ENCODE data around the gene LRRC8E.

Gene LRRC8E

DNA sequence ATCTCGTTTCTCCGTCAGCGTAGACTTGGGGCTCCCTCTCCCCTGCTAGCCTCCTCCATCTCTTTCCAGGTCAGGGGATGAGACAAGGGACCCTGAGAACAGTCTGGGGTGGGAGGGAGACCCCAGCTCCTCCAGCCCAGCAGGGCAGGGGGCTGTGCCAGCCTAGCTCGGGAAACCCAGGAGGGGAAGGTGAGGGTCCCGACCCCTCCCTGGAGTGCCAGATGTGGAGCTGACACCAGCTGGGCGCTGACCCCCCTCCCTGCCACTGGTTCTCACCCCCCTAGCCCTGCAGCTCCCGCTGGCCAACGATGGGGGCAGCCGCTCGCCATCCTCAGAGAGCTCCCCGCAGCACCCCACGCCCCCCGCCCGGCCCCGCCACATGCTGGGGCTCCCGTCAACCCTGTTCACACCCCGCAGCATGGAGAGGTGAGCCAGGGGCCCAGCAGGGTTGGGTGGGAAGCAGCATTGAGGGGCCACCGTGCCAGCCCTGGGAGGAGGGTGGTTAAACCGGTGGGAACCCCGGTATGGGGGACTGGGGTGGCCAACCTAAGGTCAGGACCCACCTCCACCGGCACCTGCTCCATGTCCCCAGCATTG lies 21.3 kb downstream of the LRRC8E start:
- H3K4me3 ChIP-seq (ENCODE audit: low read length): no peak overlapping the region
- no peak for TF ChIP-seq ZNF274 (IDR thresholded peaks at IDR 0.05; ENCODE audit: low read depth, low read length)

DNA sequence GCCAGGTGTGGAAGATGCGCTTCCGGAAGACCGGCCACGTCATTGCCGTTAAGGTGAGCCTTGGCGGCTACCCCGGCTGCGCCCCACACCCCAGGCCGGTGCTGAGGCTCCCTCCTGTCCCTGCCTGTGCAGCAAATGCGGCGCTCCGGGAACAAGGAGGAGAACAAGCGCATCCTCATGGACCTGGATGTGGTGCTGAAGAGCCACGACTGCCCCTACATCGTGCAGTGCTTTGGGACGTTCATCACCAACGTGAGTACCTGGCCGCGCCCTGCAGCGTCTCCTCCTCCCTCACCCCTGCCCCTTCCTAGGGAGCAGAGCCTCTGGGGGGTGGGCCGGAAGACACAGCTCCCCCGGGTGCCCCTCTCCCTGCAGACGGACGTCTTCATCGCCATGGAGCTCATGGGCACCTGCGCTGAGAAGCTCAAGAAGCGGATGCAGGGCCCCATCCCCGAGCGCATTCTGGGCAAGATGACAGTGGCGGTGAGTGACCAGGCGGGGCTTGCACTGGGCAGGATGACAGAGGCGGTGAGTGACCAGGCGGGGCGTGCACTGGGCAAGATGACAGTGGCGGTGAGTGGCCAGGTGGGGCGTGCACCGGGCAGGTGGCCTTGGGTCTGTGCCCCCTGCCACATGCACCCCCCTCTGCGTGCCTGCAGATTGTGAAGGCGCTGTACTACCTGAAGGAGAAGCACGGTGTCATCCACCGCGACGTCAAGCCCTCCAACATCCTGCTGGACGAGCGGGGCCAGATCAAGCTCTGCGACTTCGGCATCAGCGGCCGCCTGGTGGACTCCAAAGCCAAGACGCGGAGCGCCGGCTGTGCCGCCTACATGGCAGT lies 22.2 kb downstream of the LRRC8E start:
- no peak overlapping the region for H3K4me3 ChIP-seq (ENCODE audit: low read length)
- TF ChIP-seq ZNF274 (IDR thresholded peaks at IDR 0.05; ENCODE audit: low read depth, low read length): no peak

DNA sequence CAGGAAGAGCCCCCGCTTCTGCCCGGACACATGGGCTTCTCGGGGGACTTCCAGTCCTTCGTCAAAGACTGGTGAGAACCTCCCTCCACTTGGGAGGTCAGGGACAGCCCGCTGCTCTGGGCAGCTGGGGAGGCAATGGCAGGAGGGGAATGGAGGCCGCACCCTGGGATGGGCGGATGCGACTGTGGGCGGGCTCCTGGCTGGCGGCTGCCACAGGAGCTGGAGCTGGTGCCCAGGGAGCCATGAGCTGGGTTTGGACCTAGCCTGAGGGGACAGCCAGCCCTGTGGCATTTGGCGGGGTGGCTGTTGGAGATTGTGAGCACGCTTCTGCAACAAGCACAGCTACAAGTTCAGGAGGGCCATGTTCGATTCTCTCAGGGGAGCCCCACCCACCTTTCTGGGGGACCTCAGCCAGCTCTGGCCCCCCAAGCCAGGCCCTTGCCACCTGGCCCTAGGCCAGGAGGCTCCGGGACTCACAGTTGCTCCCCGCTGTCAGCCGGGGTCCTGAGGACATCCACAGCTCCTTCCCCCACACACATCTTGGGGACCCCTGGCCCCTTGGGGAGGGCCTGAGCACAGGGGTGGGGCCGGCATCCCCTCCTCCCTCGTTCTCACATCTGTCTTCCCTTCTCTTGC lies 23.3 kb downstream of the LRRC8E start:
- TF ChIP-seq ZNF274 (IDR thresholded peaks at IDR 0.05; ENCODE audit: low read depth, low read length): no peak
- no peak overlapping the region for H3K4me3 ChIP-seq (ENCODE audit: low read length)

DNA sequence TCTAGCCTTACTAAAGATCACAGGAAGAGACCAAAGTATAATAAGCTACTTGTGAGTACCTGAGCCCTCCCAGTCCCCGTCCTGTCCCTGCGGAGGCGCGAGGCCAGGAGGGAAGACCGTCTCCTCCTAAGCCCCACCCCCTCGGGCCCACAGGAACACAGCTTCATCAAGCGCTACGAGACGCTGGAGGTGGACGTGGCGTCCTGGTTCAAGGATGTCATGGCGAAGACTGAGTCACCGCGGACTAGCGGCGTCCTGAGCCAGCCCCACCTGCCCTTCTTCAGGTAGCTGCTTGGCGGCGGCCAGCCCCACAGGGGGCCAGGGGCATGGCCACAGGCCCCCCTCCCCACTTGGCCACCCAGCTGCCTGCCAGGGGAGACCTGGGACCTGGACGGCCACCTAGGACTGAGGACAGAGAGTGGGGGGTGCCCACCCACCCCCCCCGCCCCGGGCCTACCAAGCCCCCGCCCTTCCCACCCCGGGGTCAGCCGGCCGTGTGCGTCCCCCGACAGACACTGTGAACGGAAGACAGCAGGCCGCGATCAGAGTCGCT lies 23.9 kb downstream of the LRRC8E start:
- no peak for TF ChIP-seq ZNF274 (IDR thresholded peaks at IDR 0.05; ENCODE audit: low read depth, low read length)

DNA sequence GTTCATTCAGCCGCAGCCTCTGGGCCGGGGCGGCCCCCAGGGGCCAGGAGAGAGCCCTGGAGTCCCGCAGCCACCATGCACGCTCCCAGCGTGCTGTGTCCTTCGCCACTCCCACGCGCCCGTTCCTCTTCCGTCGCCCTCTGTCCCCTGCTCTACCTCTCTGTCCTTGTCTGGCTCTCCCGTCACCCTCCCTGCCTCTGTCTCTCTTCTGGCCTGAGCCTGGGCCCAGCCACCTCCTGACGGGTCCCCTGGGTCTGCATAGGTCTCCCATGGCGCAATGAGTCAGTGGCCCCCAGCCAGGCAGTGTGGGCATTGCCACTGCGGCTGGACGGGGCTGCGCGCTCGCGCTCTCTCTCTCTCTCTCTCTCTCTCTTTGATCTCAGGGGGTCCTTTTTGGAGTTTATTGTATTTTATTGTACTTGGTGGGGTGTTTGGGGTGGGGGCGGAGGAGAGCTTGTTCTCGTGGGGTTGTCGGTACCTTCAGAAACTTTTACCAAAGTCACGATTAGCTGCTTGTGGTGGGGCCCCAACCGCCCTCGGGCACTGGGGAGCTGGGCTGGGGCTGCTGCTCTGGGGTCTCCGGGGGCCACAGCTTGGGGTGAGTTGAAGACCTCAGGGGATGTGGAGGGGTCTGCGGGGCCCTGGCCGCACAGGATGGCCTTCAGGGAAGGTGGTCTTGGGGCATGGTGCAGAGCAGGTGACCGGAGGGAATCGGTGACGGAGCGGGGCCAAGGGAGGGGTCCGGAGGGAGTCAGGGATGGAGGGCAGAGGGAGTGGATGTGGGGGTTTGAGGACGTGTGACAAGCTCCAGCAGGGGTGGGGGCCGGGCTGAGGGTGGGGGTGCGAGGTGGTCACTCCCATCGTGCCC lies 24.6 kb downstream of the LRRC8E start:
- H3K4me3 ChIP-seq (ENCODE audit: low read length): no peak overlapping the region
- TF ChIP-seq ZNF274 (IDR thresholded peaks at IDR 0.05; ENCODE audit: low read depth, low read length): no peak

More for the DNA sequence above, 23.9 kb downstream of the LRRC8E start:
- H3K4me3 ChIP-seq (ENCODE audit: low read length): no peak overlapping the region

DNA sequence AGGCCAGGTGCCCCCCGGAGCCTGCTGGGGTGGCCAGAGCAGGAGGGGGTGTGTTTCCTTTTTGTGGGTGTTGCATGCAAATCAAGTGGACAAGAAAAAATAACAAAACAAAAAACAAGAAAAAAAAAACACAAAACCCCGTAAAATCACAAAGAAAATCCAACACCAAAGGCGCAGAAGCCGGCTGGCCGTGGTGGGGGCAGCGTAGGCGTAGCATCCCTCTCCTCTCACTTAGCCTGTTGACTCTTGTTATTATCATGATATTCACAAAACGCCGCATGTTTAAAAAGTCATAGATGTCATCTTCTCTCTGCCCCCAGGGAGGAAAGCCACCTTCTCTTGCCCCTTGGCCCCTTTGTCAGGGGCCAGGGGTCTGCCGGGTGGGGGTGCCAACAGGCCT lies 25.3 kb downstream of the LRRC8E start:
- H3K4me3 ChIP-seq (ENCODE audit: low read length): no peak overlapping the region
- TF ChIP-seq ZNF274 (IDR thresholded peaks at IDR 0.05; ENCODE audit: low read depth, low read length): no peak

DNA sequence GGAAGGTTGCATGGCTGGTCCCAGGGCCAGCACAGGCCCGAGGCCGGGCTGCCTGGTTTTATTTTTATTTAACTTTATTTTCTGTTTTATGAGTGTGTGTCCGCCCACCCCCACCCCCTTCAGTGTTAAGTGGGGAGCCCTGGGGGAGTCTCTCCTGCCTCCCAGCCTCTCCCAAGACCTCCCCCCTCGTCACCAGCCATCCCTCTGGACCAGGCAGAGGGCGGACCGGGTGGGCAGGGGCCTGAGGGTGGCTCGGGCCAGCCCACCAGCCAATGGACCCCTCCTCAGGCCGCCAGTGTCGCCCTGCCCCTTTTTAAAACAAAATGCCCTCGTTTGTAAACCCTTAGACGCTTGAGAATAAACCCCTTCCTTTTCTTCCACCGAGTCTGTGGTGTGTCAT lies 25.8 kb downstream of the LRRC8E start:
- no peak for TF ChIP-seq ZNF274 (IDR thresholded peaks at IDR 0.05; ENCODE audit: low read depth, low read length)
- no peak overlapping the region for H3K4me3 ChIP-seq (ENCODE audit: low read length)

DNA sequence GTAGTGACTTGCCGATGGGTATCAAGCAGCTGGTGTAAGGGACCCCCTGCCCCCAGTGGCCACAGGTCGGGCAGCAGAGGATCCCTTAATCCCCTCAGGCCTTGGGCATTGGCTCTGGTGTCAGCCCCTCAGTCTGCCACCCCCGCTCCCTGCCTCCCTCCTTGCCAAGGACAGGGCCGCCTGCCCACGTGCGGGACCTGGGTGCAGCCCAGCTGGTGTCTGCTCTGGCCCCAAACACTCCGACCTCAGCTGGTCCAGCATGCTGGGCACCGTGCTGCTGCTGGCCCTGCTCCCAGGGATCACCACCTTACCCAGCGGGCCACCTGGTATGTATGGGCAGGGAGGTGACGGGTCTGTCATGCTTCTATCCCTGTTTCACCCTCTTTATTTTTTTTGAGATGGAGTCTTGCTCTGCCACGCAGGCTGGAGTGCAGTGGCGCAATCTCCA lies 26.3 kb downstream of the LRRC8E start, which contains the start of gene TGFBR3L:
TSS of gene TGFBR3L (plus strand) at position 233 of the 448 bp plus-strand sequence.
- H3K4me3 ChIP-seq (ENCODE audit: low read length): no peak within 1 kb of the TSS
- TF ChIP-seq ZNF274 (IDR thresholded peaks at IDR 0.05; ENCODE audit: low read depth, low read length): no peak

DNA sequence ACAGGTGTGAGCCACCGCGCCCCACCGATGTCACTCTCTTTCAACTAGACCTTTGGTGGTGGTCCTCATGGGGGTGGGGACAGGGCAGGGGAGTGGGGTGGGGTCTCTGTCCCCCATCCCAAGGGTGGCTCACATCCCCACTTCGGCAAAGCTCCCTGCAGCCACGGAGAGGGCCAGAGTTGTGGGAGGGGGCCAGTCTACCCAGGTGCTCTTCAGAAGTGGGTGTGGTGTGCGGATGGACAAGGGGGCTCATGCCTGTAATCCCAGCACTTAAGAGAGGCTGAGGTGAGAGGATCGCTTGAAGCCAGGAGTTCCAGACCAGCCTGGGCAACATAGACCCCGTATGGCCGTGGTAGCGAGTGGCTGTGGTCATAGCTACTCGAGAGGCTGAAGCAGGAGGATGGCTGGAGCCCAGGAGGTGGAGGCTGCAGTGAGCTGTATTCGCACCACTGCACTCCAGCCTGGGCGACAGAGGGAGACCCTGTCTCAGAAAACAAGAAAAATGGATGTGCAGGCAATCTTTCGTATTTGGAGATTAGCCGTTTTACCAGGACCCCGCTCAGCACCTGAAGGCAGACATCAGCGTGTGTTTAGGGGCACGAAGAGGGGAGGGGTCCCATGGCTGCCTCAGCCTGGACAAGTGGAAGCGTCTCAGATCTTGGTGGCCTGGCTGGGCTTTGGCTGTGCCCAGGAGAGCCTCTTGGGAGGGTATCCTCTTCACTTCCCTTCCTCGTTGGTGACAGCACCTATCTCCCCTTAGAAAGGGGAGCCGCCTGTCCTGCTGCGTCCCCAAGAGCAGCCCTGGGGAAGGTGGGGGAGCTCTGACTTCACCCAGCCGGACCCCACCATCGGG lies 27.2 kb downstream of the LRRC8E start:
- no peak for TF ChIP-seq ZNF274 (IDR thresholded peaks at IDR 0.05; ENCODE audit: low read depth, low read length)
- no peak overlapping the region; the same call in 1 of the 2 replicates for H3K4me3 ChIP-seq (ENCODE audit: low read length)

DNA sequence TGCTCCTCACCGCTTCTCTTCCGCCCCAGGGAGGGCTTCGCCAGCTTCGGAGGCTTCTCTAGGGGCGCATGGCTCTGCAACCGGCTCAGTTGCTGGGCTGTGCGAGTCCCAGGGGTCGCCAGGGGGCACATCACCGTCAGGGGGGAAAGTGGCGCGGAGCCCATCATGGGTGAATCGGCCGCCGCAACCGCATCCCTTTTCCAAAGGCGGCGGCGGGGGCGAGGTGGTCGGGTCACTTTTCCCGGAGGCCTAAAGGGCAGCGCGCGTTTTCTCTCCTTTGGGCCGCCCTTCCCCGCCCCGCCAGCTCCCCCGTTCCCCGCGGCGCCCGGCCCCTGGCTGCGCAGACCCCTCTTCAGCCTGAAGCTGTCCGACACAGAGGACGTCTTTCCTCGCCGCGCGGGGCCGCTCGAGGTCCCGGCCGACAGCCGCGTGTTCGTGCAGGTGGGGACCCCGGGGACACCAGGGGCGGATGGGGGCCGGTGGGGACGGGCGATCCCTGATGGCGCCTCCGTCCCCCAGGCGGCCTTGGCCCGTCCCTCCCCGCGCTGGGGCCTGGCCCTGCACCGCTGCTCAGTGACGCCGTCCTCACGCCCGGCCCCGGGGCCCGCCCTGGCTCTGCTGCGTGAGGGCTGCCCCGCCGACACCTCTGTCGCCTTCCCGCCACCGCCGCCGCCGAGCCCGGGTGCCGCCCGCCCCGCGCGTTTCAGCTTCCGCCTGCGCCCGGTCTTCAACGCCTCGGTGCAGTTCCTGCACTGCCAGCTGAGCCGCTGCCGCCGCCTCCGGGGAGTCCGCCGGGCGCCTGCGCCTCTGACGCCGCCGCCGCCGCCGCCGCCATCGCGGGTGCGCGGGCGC lies 28.0 kb downstream of the LRRC8E start:
- H3K4me3 ChIP-seq (ENCODE audit: low read length): no peak overlapping the region; the same call in 1 of the 2 replicates

DNA sequence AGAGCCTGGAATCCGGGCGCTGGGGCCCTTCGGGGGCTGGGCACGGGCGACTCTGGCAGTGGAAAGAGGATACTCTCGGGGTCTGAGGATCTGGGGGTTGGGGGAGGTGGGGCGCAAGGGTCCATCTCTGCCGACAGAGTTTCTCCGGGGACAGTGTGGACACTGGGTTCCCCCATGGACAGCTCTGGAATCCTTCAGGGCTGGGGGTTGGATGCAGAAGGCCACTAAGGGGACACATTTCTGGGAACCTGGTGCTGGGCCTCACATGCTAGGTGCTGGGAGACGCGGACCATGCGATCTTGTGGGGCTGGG lies 28.6 kb downstream of the LRRC8E start:
- H3K4me3 ChIP-seq (ENCODE audit: low read length): no peak overlapping the region
- TF ChIP-seq ZNF274 (IDR thresholded peaks at IDR 0.05; ENCODE audit: low read depth, low read length): no peak

More for the DNA sequence above, 28.0 kb downstream of the LRRC8E start:
- TF ChIP-seq ZNF274 (IDR thresholded peaks at IDR 0.05; ENCODE audit: low read depth, low read length): no peak

All from GM08714 (cell line).